ENCODE data around the gene IQSEC1. TPM values are rescaled to one million over a fixed set of nuclear protein-coding genes. Genes with fewer than 3 reads are reported as not detected.

Gene IQSEC1
- total and polyA plus RNA-seq, 10 of the 15 experiments (the other 5 are each of a cell fraction or from before 2014, with no cell fraction given), result 0.92 to 55.2 (median 8.5) TPM

- no peak for TF ChIP-seq BCLAF1 (IDR thresholded peaks at IDR 0.05)
- no peak for TF ChIP-seq REST (IDR thresholded peaks at IDR 0.05; ENCODE audit: low read depth, low read length)
- no peak for TF ChIP-seq ATF3 (IDR thresholded peaks at IDR 0.05; ENCODE audit: borderline replicate concordance, extremely low read depth, low read depth, low read length)
Observed at GRCh38 chr3:12946251-12946648, 127.0 kb downstream of the IQSEC1 start (continued).

- Histone ChIP-seq H3K4me3 (no peak overlapping the region), H2AFZ (ENCODE audit: control insufficient read depth, low read depth, low read length) (no peak overlapping the region), H3K4me2 (ENCODE audit: control insufficient read depth, insufficient read depth) (no peak overlapping the region), H3K9ac (ENCODE audit: control insufficient read depth, insufficient read depth, low read length) (no peak overlapping the region), H3K4me1 (ENCODE audit: control insufficient read depth, insufficient read depth, low read length) (peaks cover 10% of the 10 kb centered on the region), H3K79me2 (ENCODE audit: control insufficient read depth, insufficient read depth, low read length) (peaks cover 21% of the 10 kb centered on the region), H3K9me3 (replicated peaks; ENCODE audit: control insufficient read depth, insufficient read depth, low read length) (no peaks in the 10 kb centered on the region), H3K36me3 (ENCODE audit: control insufficient read depth in 2 of 2, insufficient read depth in 2 of 2, low read length in 1 of 2) (peaks cover 8 to 9% of the 10 kb centered on the region in 2 experiments), H4K20me1 (ENCODE audit: control insufficient read depth, insufficient read depth) (peaks cover 7% of the 10 kb centered on the region), H3K27me3 (replicated peaks in 1 of 2; ENCODE audit: control insufficient read depth in 2 of 2, insufficient read depth in 2 of 2, low read length in 1 of 2) (no peaks in the 10 kb centered on the region), H3K27ac (ENCODE audit: control insufficient read depth, insufficient read depth) (no peak overlapping the region)
- FAIRE-seq (no peak), DNase-seq (ENCODE audit: low read depth, low spot score) (no peak), ATAC-seq (no peak)
- intact Hi-C loops (cut with micrococcal nuclease; ENCODE audit: unreplicated experiment), result no loop called here
- SMC1A ChIA-PET (ENCODE audit: uncharacterized antibody, unreplicated experiment), result no interaction called here
- no peak for TF ChIP-seq MYC (IDR thresholded peaks at IDR 0.05; ENCODE audit: insufficient read depth, insufficient read length, insufficient replicate concordance, low read length, severe bottlenecking)
- no peak for TF ChIP-seq PKNOX1 (IDR thresholded peaks at IDR 0.05)
- TF ChIP-seq CBX5 (IDR thresholded peaks at IDR 0.05; ENCODE audit: low read depth), result no peak
- no peak for TF ChIP-seq PAX8 (IDR thresholded peaks at IDR 0.05)
- no peak for TF ChIP-seq PAX5 (IDR thresholded peaks at IDR 0.05; ENCODE audit: borderline replicate concordance, low read depth, low read length)
- TF ChIP-seq ZNF622 (IDR thresholded peaks at IDR 0.05), result no peak
- no peak for TF ChIP-seq ZBED1 (IDR thresholded peaks at IDR 0.05; ENCODE audit: borderline replicate concordance)
- TF ChIP-seq NRF1 (conservative IDR thresholded peaks at IDR 0.05; ENCODE audit: low read depth, low read length), result no peak
- TF ChIP-seq HDAC6 (IDR thresholded peaks at IDR 0.05; ENCODE audit: unreplicated experiment), result no peak
- TF ChIP-seq USF1 (IDR thresholded peaks at IDR 0.05; ENCODE audit: borderline replicate concordance, extremely low read length, insufficient read depth, low read depth, low read length), result no peak
- no peak for TF ChIP-seq NR2F1 (conservative IDR thresholded peaks at IDR 0.05)
- in situ Hi-C loops (cut with MboI), result no loop called here
- RAD21 ChIA-PET (ENCODE audit: unreplicated experiment), result no interaction called here
- CTCF ChIA-PET, result interaction anchor here (0.6 kb wide), 1 partner anchor 51 kb away, joined by 3 read pairs; no protein-coding TSS in a partner anchor
- WGBS (ENCODE audit: insufficient coverage, insufficient replicate concordance, low lambda C conversion rate, missing lambda C conversion rate), result 94% methylated on average over 5 of the region's 6 CpGs
- POLR2A ChIA-PET, result no interaction called here
- no TSS peak for BruUV-seq (replicated peaks)
Observed at GRCh38 chr3:12944849-12945248, 128.4 kb downstream of the IQSEC1 start.

Measured in GM12878 (cell line).